H1 (cell line): Measurements from ENCODE around the gene FOXL3. TPM values are rescaled to one million over a fixed set of nuclear protein-coding genes. Genes with fewer than 3 reads are reported as not detected.

Experiments
- CTCF ChIA-PET: fragments of 300-600 bp; sonication (Branson Sonifier 250); formaldehyde crosslinking; loops from one replicate; lab custom pipeline; 2021; ENCODE audit not compliant: partially characterized antibody; lab: Charles Lee
- POLR2A ChIA-PET: fragments of 300-600 bp; sonication (Branson Sonifier 250); formaldehyde crosslinking; loops from one replicate; lab custom pipeline; 2021; ENCODE audit warnings: inconsistent platforms; ENCODE audit not compliant: partially characterized antibody; lab: Charles Lee
- DNase-seq, 2 experiments: peaks; one replicate each; pipeline versions ENCODE4 v3.0.0 to v3.0.0-alpha.2; 2010 to 2022; ENCODE audit warnings: low spot score in 2 of 2, low read depth in 1 of 2, mixed read lengths in 1 of 2
- FAIRE-seq: peaks from 2 replicates; lab custom pipeline; 2011; peaks lifted over from hg19 to GRCh38; lab: Jason Lieb, UNC
- H2AFZ ChIP-seq: 2 replicates; pipeline ENCODE4 v1.8.1; 2012; ENCODE audit warnings: low read length, inconsistent platforms
- H2AK5ac ChIP-seq: 2 replicates; pipeline ENCODE4 v1.6.1; 2013; ENCODE audit warnings: low read depth, low read length
- H2BK120ac ChIP-seq: replicated peaks from 2 replicates; pipeline ENCODE3; 2013; ENCODE audit warnings: low read depth, low read length, inconsistent platforms
- H2BK12ac ChIP-seq: 2 replicates; pipeline ENCODE4 v1.6.1; 2013; ENCODE audit warnings: low read depth, low read length
- H2BK15ac ChIP-seq: 2 replicates; pipeline ENCODE4 v1.6.1; 2013; ENCODE audit warnings: low read length
- H2BK20ac ChIP-seq: 2 replicates; pipeline ENCODE4 v1.6.1; 2013; ENCODE audit warnings: low read length
- H2BK5ac ChIP-seq: 2 replicates; pipeline ENCODE4 v1.6.1; 2013; ENCODE audit warnings: low read depth, low read length
- H3K14ac ChIP-seq: 2 replicates; pipeline ENCODE4 v1.6.1; 2013; ENCODE audit warnings: inconsistent platforms; ENCODE audit not compliant: insufficient read length
- H3K18ac ChIP-seq: 2 replicates; pipeline ENCODE4 v1.6.1; 2013; ENCODE audit warnings: low read length; ENCODE audit errors: extremely low read depth
- H3K23ac ChIP-seq: 2 replicates; pipeline ENCODE4 v1.6.1; 2013; ENCODE audit warnings: inconsistent platforms; ENCODE audit not compliant: insufficient read length
- H3K23me2 ChIP-seq: 2 replicates; pipeline ENCODE4 v1.6.1; 2013; ENCODE audit warnings: low read depth, low read length
- H3K27ac ChIP-seq: 2 replicates; pipeline ENCODE4 v1.6.1; 2011; ENCODE audit warnings: low read depth, low read length, inconsistent platforms
- H3K27me3 ChIP-seq, 4 experiments: replicated peaks in 1 of 4; 1 replicate in 1 of 4; 2 replicates in 3 of 4; pipeline versions ENCODE4 v1.6.1 to v1.8.1; 2011 to 2013; ENCODE audit warnings: low read length in 3 of 4, mild to moderate bottlenecking in 3 of 4, inconsistent platforms in 2 of 4, mixed read lengths in 2 of 4, moderate library complexity in 1 of 4; ENCODE audit not compliant: control insufficient read depth in 3 of 4, insufficient read depth in 3 of 4; ENCODE audit errors: extremely low read depth in 1 of 4
- H3K36me3 ChIP-seq, 4 experiments: 2 replicates each; pipeline versions ENCODE4 v1.6.1 to v1.8.1; 2011 to 2013; ENCODE audit warnings: mild to moderate bottlenecking in 4 of 4, low read length in 3 of 4, moderate library complexity in 2 of 4, control low read depth in 1 of 4, inconsistent platforms in 1 of 4; ENCODE audit not compliant: insufficient read depth in 4 of 4, control insufficient read depth in 2 of 4
- H3K4ac ChIP-seq: replicated peaks from 2 replicates; pipeline ENCODE3; 2013; ENCODE audit warnings: low read length, low read depth, mixed read lengths, inconsistent platforms; ENCODE audit not compliant: insufficient read length
- H3K4me1 ChIP-seq, 4 experiments: replicated peaks in 1 of 4; 1 replicate in 1 of 4; 2 replicates in 3 of 4; pipeline versions ENCODE4 v1.6.1 to v1.8.1; 2011 to 2013; ENCODE audit warnings: low read length in 3 of 4, inconsistent platforms in 2 of 4, mixed read lengths in 1 of 4; ENCODE audit not compliant: insufficient read depth in 4 of 4, control insufficient read depth in 3 of 4
- H3K4me2 ChIP-seq, 2 experiments: 2 replicates each; pipeline versions ENCODE4 v1.6.1 to v1.8.1; 2011 to 2013; ENCODE audit warnings: low read depth in 2 of 2, low read length in 2 of 2, control low read depth in 1 of 2, inconsistent platforms in 1 of 2, mild to moderate bottlenecking in 1 of 2; ENCODE audit not compliant: insufficient read depth in 1 of 2
- H3K4me3 ChIP-seq, 4 experiments: fragments of 200-600, 300-600 bp in 1 of 4; sonication (generic), shearing (Covaris generic), sonication (Bioruptor Twin) in 1 of 4; 2 replicates each; pipeline versions ENCODE4 v1.5.1 to v1.8.1; 2011 to 2016; ENCODE audit warnings: low read length in 4 of 4, low read depth in 3 of 4, control low read depth in 2 of 4, inconsistent platforms in 2 of 4, mild to moderate bottlenecking in 2 of 4, mixed read lengths in 1 of 4, moderate library complexity in 1 of 4; ENCODE audit not compliant: insufficient read depth in 2 of 4; ENCODE audit errors: extremely low read depth in 1 of 4
- H3K56ac ChIP-seq: replicated peaks from 2 replicates; pipeline ENCODE3; 2013; ENCODE audit warnings: low read depth, mild to moderate bottlenecking, mixed read lengths, low read length, inconsistent platforms; ENCODE audit not compliant: insufficient read length
- H3K79me1 ChIP-seq: 2 replicates; pipeline ENCODE4 v1.6.1; 2013; ENCODE audit warnings: low read depth, low read length, control low read depth
- H3K79me2 ChIP-seq, 2 experiments: 2 replicates each; pipeline versions ENCODE4 v1.6.1 to v1.8.1; 2012 to 2013; ENCODE audit warnings: low read length in 2 of 2, mild to moderate bottlenecking in 2 of 2, inconsistent platforms in 1 of 2; ENCODE audit not compliant: insufficient read depth in 2 of 2, control insufficient read depth in 1 of 2
- H3K9ac ChIP-seq, 4 experiments: replicated peaks in 1 of 4; 1 replicate in 1 of 4; 2 replicates in 3 of 4; pipeline versions ENCODE4 v1.6.1 to v1.8.1; 2011 to 2013; ENCODE audit warnings: low read depth in 3 of 4, low read length in 3 of 4, control low read depth in 2 of 4, mild to moderate bottlenecking in 2 of 4, moderate library complexity in 2 of 4, inconsistent platforms in 1 of 4; ENCODE audit errors: extremely low read depth in 1 of 4
- H3K9me3 ChIP-seq, 2 experiments: 2 replicates each; pipeline versions ENCODE4 v1.6.1 to v1.8.1; 2012 to 2013; ENCODE audit warnings: mild to moderate bottlenecking in 2 of 2, moderate library complexity in 2 of 2, control low read depth in 1 of 2, inconsistent platforms in 1 of 2, low read depth in 1 of 2, low read length in 1 of 2, mixed read lengths in 1 of 2; ENCODE audit not compliant: insufficient read depth in 2 of 2
- H4K20me1 ChIP-seq, 2 experiments: replicated peaks in 1 of 2; 2 replicates each; pipeline versions ENCODE3 to v1.8.1; 2011 to 2013; ENCODE audit warnings: inconsistent platforms in 2 of 2, low read length in 2 of 2, mild to moderate bottlenecking in 1 of 2; ENCODE audit not compliant: insufficient read depth in 2 of 2, control insufficient read depth in 1 of 2
- H4K5ac ChIP-seq: 2 replicates; pipeline ENCODE4 v1.6.1; 2013; ENCODE audit warnings: low read length, low read depth, mixed read lengths, inconsistent platforms; ENCODE audit not compliant: insufficient read length
- H4K8ac ChIP-seq: 2 replicates; pipeline ENCODE4 v1.8.0; 2013; ENCODE audit warnings: mild to moderate bottlenecking, moderate library complexity, low read length, inconsistent platforms; ENCODE audit not compliant: insufficient read depth; ENCODE audit errors: extremely low read depth
- H4K91ac ChIP-seq: replicated peaks from 2 replicates; pipeline ENCODE3; 2013; ENCODE audit warnings: low read length, mixed read lengths, inconsistent platforms; ENCODE audit not compliant: insufficient read length
- CEBPB ChIP-seq: IDR thresholded peaks from 2 replicates; pipeline ENCODE4 v1.6.1; 2012; ENCODE audit warnings: low read depth, low read length
- CTBP2 ChIP-seq: IDR thresholded peaks from 2 replicates; pipeline ENCODE4 v1.7.0; 2011; ENCODE audit warnings: borderline replicate concordance, mild to moderate bottlenecking, moderate library complexity, mixed read lengths, low read length; ENCODE audit not compliant: insufficient read depth, insufficient read length
- E2F6 ChIP-seq: IDR thresholded peaks from 2 replicates; pipeline ENCODE4 v1.6.1; 2012; ENCODE audit warnings: inconsistent platforms
- NANOG ChIP-seq: IDR thresholded peaks from 2 replicates; pipeline ENCODE4 v1.6.1; 2011; ENCODE audit warnings: low read length, low read depth, mild to moderate bottlenecking, inconsistent platforms; ENCODE audit not compliant: insufficient read depth, poor library complexity, severe bottlenecking
- PHF8 ChIP-seq: fragments of 200-600 bp; sonication (generic); conservative IDR thresholded peaks from 2 replicates; pipeline ENCODE4 v1.7.1; 2012; ENCODE audit warnings: low read depth, mild to moderate bottlenecking, inconsistent platforms, low read length, moderate library complexity
- POU5F1 ChIP-seq: IDR thresholded peaks from 2 replicates; pipeline ENCODE4 v1.6.1; 2011; ENCODE audit warnings: low read depth, mild to moderate bottlenecking, low read length, moderate library complexity
- RNF2 ChIP-seq: fragments of 200-900, 300-1000 bp; sonication (generic); IDR thresholded peaks from 2 replicates; pipeline ENCODE4 v1.7.1; 2016; ENCODE audit warnings: borderline replicate concordance, low read depth, mild to moderate bottlenecking, antibody characterized with exemption, low read length; ENCODE audit not compliant: poor library complexity, severe bottlenecking; ENCODE audit errors: missing control alignments
- SP2 ChIP-seq: IDR thresholded peaks from 2 replicates; pipeline ENCODE4 v1.6.1; 2012; ENCODE audit warnings: mild to moderate bottlenecking, low read length, inconsistent platforms
- TAF7 ChIP-seq: optimal IDR thresholded peaks from 2 replicates; pipeline ENCODE3; 2011; ENCODE audit warnings: low read depth, mild to moderate bottlenecking, inconsistent platforms, low read length, moderate library complexity, borderline replicate concordance
- TEAD4 ChIP-seq: IDR thresholded peaks from 2 replicates; pipeline ENCODE4 v1.6.1; 2012; ENCODE audit warnings: low read depth, low read length, inconsistent platforms, mixed read lengths
- WGBS, 2 experiments: shearing (Covaris generic) in 1 of 2; methylation state at CpG; one replicate each; pipeline versions ENCODE4 v1.1.6 to v1.1.7; 2013 to 2015; ENCODE audit warnings: low lambda C conversion rate in 2 of 2, mixed read lengths in 2 of 2, inconsistent platforms in 1 of 2, low coverage in 1 of 2, missing lambda C conversion rate in 1 of 2; ENCODE audit not compliant: insufficient replicate concordance in 2 of 2, insufficient coverage in 1 of 2, insufficient read length in 1 of 2; ENCODE audit errors: extremely low coverage in 1 of 2, missing lambda C conversion rate in 1 of 2; 5-methylcytosine and 5-hydroxymethylcytosine counted together
- polyA plus RNA-seq, 7 experiments: library from polyadenylated mRNA; depleted of rRNA in 3 of 7; stranded (reverse) in 5 of 7; unstranded in 2 of 7; fragments of >200 nt in 5 of 7; fragments of 200-250 nt in 2 of 7; gene quantifications; 1 replicate in 5 of 7; 2 replicates in 1 of 7; 4 replicates in 1 of 7; pipeline versions ENCODE4 v1.2.1 to v1.2.3, GENCODE V29; 2011 to 2013; ENCODE audit warnings: missing spikeins in 2 of 7, mixed read lengths in 2 of 7
- total RNA-seq: library from RNA; stranded (reverse); fragmentation: NEBNext Ultra II Directional; extraction: Animal tissue kit (Norgen Biotek cat#: 25700); gene quantifications from 2 replicates; pipeline ENCODE4 v1.2.1, GENCODE V29; 2021

FOXL3 gene
- total and polyA plus RNA-seq, 2 of the 8 experiments (the other 6 are each of a cell fraction or from before 2014, with no cell fraction given), result not detected

- CTCF ChIA-PET, result interaction anchor here (0.6 to 1.2 kb wide), 3 partner anchors 10 to 330 kb away, joined by 3 read pairs; partner anchors contain the start of gene FOXL3
- no peak for TF ChIP-seq SP2
- TF ChIP-seq CEBPB, result no peak
- TF ChIP-seq POU5F1, result no peak
- TF ChIP-seq RNF2, result no peak
- no peak for TF ChIP-seq TEAD4
- no peak for TF ChIP-seq NANOG
- TF ChIP-seq E2F6, result no peak
- TF ChIP-seq TAF7, result no peak
- no peak for TF ChIP-seq PHF8
- no peak for TF ChIP-seq CTBP2
Observed at GRCh38 chr7:335358-336148, 45.6 kb downstream of the FOXL3 start.

More at GRCh38 chr7:335358-336148, 45.6 kb downstream of the FOXL3 start:
- Histone ChIP-seq H2BK120ac (no peak overlapping the region), H2AK5ac (no peak overlapping the region), H3K36me3 (no peaks in the 10 kb centered on the region), H4K8ac (no peak overlapping the region; the same call in 1 of the 2 replicates), H3K9ac (no peak overlapping the region; a peak in 1 of 7 replicates), H3K4me3 (no peak overlapping the region), H3K79me2 (no peaks in the 10 kb centered on the region), H3K23me2 (0 out of 2 replicates have a peak, but pooled peaks cover 9% of the 10 kb centered on the region), H4K5ac (no peak overlapping the region), H2AFZ (no peak overlapping the region), H3K14ac (no peak overlapping the region), H3K79me1 (no peaks in the 10 kb centered on the region; the same call in 1 of the 2 replicates), H3K4me1 (peaks cover 0 to 3% (median 1%) of the 10 kb centered on the region in 4 experiments; a peak in 1 of 7 replicates), H2BK5ac (no peak overlapping the region; the same call in 1 of the 2 replicates), H3K9me3 (peaks cover 5 to 6% of the 10 kb centered on the region in 2 experiments; a peak in 3 of 4 replicates), H3K56ac (no peak overlapping the region), H2BK20ac (no peak overlapping the region), H3K4ac (no peak overlapping the region), H4K91ac (peak overlapping the region; percentile 74), H2BK12ac (no peak overlapping the region), H3K27me3 (0 out of 7 replicates have a peak, but pooled peaks cover 0 to 2% (median 0%) of the 10 kb centered on the region in 4 experiments), H3K23ac (no peak overlapping the region), H3K27ac (no peak overlapping the region), H4K20me1 (peaks cover 0 to 5% of the 10 kb centered on the region in 2 experiments), H3K18ac (no peak overlapping the region), H2BK15ac (no peak overlapping the region), H3K4me2 (no peak overlapping the region)
- DNase-seq (no peak), FAIRE-seq (no peak)
- POLR2A ChIA-PET, result no interaction called here
- WGBS, 2 experiments, result 87% methylated on average over 11 of the region's 11 CpGs; no CpG with 5 or more reads in 1 of the 2 experiments
